ENCODE data around the gene RREB1.

Gene RREB1

DNA sequence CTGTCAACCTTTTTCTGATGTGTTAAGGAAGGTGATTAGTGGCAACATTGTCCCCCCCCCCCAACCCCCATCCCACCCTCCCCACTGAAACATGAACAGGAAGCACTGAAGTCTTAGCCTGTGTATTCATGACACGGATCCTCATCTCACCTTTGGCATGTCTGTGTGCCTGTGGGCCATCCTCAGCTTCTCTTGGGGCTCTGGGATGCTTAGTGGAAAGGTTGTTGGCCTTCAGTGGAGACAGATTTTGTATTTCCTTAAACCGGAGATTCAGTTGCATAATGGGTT lies 93.6 kb downstream of the RREB1 start:
- H3K4me3 ChIP-seq (ENCODE audit: control insufficient read depth, low read depth, low read length), result no peak overlapping the region
- TF ChIP-seq, protein P1, sequence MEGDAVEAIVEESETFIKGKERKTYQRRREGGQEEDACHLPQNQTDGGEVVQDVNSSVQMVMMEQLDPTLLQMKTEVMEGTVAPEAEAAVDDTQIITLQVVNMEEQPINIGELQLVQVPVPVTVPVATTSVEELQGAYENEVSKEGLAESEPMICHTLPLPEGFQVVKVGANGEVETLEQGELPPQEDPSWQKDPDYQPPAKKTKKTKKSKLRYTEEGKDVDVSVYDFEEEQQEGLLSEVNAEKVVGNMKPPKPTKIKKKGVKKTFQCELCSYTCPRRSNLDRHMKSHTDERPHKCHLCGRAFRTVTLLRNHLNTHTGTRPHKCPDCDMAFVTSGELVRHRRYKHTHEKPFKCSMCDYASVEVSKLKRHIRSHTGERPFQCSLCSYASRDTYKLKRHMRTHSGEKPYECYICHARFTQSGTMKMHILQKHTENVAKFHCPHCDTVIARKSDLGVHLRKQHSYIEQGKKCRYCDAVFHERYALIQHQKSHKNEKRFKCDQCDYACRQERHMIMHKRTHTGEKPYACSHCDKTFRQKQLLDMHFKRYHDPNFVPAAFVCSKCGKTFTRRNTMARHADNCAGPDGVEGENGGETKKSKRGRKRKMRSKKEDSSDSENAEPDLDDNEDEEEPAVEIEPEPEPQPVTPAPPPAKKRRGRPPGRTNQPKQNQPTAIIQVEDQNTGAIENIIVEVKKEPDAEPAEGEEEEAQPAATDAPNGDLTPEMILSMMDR (IDR thresholded peaks at IDR 0.05; ENCODE audit: control insufficient read depth, insufficient read depth, low read depth, low read length, missing control alignments), result no peak
- DNase-seq (ENCODE audit: low read depth), result no peak

DNA sequence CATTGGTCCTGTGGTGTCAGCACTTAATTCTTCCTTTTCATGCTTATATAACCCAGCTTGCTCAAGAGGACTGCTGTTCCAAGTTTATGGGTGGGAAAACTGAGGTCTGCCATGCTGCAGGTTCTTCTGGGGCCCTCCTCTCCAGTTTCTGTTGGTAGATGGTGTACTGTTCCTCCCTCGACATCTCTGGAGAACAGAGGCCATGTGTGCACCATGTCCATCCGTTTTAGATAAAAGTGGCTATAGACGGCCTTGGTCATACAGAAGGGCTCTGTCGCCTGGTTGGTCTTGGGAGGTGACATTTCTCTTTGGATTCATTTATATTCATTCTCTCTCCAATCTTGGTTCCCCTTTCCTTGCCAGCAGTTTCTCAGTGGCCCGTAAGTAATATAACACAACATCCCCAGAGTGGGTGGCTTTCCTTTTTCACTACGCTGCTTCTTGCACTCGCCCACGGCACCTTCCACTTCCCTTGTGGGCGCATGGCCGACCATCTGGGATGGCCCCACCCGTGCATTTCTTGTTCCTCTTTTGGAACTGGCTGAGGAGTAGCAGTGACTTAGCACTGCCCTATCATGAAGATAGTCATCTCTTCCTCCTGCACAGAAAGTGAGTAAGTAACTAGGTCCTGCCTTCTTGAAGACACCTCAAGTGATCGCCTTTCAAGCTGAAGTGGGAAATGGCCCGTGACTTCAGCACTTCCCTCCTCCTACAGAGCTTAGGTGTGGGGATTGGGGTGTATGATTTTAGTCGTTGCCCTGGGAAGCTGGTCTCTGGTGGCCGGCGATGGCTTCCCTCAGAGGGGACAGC lies 94.2 kb downstream of the RREB1 start:
- DNase-seq (ENCODE audit: low read depth), result no peak
- no peak overlapping the region for H3K4me3 ChIP-seq (ENCODE audit: control insufficient read depth, low read depth, low read length)
- TF ChIP-seq, protein P1 (IDR thresholded peaks at IDR 0.05; ENCODE audit: control insufficient read depth, insufficient read depth, low read depth, low read length, missing control alignments), result no peak

DNA sequence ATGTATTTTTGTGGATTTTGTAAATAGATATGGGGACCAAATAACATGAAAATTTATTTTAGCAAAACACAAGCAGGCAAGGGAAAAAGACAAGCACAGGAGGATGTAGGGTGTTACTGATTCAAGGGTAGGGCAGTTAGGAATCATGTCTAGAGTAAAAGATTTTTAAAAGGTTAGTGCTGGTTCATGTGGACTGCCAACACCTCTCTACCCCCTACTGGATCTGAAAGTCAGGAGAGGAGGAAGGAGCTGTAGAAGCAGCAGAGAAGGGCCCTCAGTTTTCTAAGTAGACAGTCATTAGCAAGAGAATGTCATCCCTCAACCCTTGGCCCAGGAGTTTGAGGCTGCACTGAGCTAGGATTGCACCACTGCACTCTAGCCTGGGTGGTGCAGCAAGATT lies 95.2 kb downstream of the RREB1 start:
- TF ChIP-seq, protein P1 (IDR thresholded peaks at IDR 0.05; ENCODE audit: control insufficient read depth, insufficient read depth, low read depth, low read length, missing control alignments), result no peak
- no peak for DNase-seq (ENCODE audit: low read depth)
- no peak overlapping the region for H3K4me3 ChIP-seq (ENCODE audit: control insufficient read depth, low read depth, low read length)

DNA sequence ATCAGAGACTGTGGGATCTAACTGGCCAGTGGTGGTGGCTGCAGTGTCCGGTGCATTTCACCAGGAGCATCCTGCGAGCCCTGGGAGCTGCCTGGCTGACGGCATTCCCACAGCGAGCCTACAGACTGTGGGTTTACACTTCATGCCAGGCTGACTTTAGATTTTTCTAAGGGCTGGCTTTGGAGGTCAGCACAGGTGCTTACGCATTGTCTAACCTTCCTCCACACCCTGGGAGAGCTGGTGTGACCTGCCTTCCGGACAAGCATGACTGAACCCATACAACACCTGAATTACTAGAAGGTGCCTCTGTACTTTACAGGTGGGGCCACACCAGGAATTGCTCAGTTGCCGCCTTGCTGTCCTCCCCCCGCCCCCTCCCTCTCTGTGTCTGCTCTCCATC lies 96.2 kb downstream of the RREB1 start:
- H3K4me3 ChIP-seq (ENCODE audit: control insufficient read depth, low read depth, low read length), result no peak overlapping the region
- DNase-seq (ENCODE audit: low read depth), result no peak
- TF ChIP-seq, protein P1 (IDR thresholded peaks at IDR 0.05; ENCODE audit: control insufficient read depth, insufficient read depth, low read depth, low read length, missing control alignments), result no peak

DNA sequence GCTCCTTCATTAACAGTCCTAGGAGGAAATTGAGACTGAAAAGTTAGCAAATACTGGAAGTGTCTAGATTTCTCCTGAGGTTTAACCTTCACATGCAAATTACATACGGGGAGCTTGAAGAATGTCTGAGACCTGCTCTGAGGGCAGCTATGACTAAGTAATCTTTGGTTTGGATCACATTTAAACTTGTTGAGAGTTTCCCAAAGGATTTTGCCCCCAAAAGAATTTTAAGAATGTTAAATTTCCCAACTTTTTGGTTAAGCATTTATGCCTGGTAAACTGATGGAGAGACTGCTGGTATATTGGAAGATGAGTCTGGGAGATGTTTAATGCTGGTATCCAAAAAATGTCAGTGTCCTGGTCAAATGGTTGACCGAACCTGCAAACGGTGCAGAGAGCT lies 97.0 kb downstream of the RREB1 start:
- no peak overlapping the region for H3K4me3 ChIP-seq (ENCODE audit: control insufficient read depth, low read depth, low read length)
- TF ChIP-seq, protein P1 (IDR thresholded peaks at IDR 0.05; ENCODE audit: control insufficient read depth, insufficient read depth, low read depth, low read length, missing control alignments), result no peak
- DNase-seq (ENCODE audit: low read depth), result peak; percentile 33

DNA sequence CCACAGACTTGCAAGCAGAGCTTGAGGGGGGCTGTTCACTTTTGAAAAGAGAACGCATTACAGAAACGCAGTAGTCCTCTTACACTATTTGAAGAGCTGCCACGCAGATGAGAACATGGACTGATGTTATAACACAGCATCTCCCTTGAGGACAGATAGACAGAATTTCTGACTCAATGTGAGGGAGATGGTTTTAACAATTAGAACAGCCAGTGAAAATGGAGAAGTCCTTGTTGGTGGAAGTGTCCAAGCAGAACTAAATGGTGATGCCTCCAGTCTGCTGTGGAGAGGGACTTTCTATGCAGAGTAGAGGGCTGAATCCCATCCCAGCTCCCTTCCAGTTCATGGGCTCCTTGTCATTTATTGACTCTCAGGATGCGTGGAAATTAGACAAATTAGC lies 100.0 kb downstream of the RREB1 start:
- DNase-seq (ENCODE audit: low read depth), result no peak
- H3K4me3 ChIP-seq (ENCODE audit: control insufficient read depth, low read depth, low read length), result no peak overlapping the region
- TF ChIP-seq, protein P1 (IDR thresholded peaks at IDR 0.05; ENCODE audit: control insufficient read depth, insufficient read depth, low read depth, low read length, missing control alignments), result no peak

Data from AG09309 (cell line).